GM12874 (cell line): Measurements from ENCODE around the gene TRIM44.

ENCODE experiments used
- CTCF ChIP-seq: IDR thresholded peaks from 2 replicates; pipeline ENCODE4 v1.5.1; 2011; ENCODE audit warnings: low read depth, mild to moderate bottlenecking, control low read depth, low read length, moderate library complexity; ENCODE audit not compliant: insufficient read depth

Gene TRIM44

DNA sequence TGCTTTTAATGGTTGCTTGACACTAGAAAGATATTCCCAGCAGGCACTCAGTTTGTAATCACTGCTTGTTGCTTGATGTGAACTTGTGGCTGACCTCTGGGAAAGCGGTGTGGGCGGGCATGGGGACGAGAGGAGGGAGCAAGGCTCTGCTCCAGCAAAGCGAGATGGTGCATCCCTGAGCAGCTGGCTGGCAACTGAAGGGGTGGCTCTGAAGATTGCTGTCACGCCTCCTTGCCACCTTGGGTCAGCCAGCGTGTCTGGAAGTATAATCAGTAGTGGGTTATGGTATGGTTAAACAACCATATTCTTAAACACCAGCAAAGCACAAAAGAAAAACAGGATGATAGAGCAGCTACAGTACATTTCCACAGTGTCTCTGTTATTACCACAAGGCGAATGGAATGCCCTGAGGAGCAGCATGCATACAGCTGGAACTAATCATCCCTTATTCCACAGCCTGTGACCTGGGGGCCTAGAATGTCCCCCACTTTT lies 124.5 kb downstream of the TRIM44 start:
- TF ChIP-seq CTCF, result no peak

GRCh38 chr11:35787626-35788025 lies 125.1 kb downstream of the TRIM44 start:
- no peak for TF ChIP-seq CTCF

GRCh38 chr11:35791088-35791958 lies 128.7 kb downstream of the TRIM44 start:
- TF ChIP-seq CTCF, result no peak

GRCh38 chr11:35792148-35792845 lies 129.7 kb downstream of the TRIM44 start:
- no peak for TF ChIP-seq CTCF

- TF ChIP-seq CTCF, result no peak
Observed at GRCh38 chr11:35792846-35793192, 130.2 kb downstream of the TRIM44 start.

- TF ChIP-seq CTCF, result no peak
Observed at GRCh38 chr11:35794333-35794732, 131.8 kb downstream of the TRIM44 start.

DNA sequence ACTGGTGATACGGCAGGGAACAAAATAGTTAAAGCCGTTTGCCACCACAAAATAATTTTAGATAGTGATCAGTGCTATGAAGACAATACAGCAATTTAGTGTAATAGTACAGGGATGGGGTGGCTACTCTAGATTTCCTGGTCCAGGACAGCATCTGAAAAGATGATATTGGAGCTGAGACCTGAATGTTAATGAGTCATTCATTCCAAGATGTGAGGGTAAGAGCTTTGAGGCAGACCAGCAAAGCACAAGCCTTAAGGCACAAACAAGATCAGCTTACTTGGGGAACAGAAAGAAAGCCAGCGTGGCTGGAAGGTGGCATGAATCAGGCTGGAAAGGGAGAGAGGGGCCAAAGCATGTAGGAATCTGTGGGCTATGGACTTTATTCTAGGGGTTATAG lies 132.3 kb downstream of the TRIM44 start:
- no peak for TF ChIP-seq CTCF
